Measurements from ENCODE around the gene ARHGAP6.

- TF ChIP-seq CTCF (IDR thresholded peaks at IDR 0.05) (no peak), POLR2A (IDR thresholded peaks at IDR 0.05) (no peak)
Observed at GRCh38 chrX:11462648-11463047, 203.1 kb downstream of the ARHGAP6 start.
